LNCAP (cell line): ENCODE data around the gene TMPRSS2.

Experiments
- TF ChIP-seq, protein P1 (sequence below): fragments of 450-650 bp; IDR thresholded peaks from 2 replicates; pipeline ENCODE4 v1.5.1; 2017; ENCODE audit warnings: mild to moderate bottlenecking

TMPRSS2 gene

DNA sequence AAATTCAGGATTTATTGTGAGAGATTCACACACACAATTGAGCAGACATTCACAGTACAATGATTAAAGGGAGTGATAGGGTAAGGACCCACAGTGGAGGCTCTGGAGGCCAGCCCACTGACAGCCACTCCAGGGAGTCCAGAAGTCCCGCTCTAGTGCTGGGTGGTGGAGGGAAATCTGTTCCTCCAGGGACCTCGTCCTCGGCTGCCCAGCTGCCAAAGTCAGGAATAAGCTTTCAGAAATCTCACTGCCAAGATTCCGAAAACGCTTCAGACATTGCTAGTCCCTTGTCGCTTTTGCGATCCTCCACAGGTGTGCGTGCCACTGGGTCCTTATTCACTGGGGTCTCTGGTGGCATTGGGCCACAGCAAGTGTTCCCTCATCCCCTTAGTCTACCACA lies 79.6 kb downstream of the TMPRSS2 start:
- TF ChIP-seq, protein P1, sequence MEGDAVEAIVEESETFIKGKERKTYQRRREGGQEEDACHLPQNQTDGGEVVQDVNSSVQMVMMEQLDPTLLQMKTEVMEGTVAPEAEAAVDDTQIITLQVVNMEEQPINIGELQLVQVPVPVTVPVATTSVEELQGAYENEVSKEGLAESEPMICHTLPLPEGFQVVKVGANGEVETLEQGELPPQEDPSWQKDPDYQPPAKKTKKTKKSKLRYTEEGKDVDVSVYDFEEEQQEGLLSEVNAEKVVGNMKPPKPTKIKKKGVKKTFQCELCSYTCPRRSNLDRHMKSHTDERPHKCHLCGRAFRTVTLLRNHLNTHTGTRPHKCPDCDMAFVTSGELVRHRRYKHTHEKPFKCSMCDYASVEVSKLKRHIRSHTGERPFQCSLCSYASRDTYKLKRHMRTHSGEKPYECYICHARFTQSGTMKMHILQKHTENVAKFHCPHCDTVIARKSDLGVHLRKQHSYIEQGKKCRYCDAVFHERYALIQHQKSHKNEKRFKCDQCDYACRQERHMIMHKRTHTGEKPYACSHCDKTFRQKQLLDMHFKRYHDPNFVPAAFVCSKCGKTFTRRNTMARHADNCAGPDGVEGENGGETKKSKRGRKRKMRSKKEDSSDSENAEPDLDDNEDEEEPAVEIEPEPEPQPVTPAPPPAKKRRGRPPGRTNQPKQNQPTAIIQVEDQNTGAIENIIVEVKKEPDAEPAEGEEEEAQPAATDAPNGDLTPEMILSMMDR, result no peak

DNA sequence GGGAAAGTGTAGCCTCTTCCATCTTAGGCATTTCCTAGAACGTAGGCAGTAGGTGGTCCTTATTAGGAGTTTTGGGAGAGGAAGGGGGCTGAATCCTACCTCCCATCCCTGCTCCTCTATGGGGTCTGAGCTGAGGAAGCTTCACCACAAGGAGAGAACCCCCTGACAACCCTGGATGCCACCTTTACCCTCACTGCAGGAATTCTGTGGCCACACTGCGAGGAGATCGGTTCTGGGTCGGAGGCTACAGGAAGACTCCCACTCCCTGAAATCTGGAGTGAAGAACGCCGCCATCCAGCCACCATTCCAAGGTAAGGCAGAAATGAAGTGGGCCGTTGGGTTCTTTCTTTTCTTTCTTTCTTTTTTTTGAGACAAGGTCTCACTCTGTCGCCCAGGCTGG lies 80.4 kb downstream of the TMPRSS2 start:
- TF ChIP-seq, protein P1, result no peak

DNA sequence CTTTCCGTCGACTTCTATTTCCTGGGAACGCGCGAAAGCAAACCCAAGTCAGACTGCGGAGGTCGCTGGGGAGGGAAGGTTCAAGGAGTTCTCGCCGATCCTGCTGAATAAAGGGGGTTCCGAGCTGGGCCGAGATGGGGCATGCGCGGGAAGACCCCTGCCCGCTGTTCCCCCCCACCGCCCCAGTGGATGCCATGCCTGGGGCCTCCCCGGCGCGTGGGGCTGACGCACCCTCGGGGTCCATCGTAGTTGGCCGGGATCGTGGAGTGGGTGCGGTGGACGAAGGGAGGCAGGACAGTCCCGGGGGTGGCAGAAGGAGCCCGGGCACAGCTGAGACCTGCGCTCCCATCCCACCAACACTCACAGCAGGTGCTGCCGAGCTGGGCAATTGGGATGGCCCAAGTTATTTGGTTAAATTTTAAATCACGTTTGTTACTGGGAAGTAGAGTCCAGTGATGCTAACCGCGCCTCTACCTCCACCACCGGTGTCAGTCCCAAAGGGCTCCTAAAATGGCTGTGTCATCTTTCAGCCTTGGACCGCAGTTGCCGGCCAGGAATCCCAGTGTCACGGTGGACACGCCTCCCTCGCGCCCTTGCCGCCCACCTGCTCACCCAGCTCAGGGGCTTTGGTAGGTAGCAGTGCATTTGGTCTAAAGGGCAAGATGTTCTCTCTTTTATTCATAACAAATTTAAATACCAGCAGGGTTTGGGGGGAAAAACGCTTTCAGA lies 81.1 kb downstream of the TMPRSS2 start:
- TF ChIP-seq, protein P1, result no peak

DNA sequence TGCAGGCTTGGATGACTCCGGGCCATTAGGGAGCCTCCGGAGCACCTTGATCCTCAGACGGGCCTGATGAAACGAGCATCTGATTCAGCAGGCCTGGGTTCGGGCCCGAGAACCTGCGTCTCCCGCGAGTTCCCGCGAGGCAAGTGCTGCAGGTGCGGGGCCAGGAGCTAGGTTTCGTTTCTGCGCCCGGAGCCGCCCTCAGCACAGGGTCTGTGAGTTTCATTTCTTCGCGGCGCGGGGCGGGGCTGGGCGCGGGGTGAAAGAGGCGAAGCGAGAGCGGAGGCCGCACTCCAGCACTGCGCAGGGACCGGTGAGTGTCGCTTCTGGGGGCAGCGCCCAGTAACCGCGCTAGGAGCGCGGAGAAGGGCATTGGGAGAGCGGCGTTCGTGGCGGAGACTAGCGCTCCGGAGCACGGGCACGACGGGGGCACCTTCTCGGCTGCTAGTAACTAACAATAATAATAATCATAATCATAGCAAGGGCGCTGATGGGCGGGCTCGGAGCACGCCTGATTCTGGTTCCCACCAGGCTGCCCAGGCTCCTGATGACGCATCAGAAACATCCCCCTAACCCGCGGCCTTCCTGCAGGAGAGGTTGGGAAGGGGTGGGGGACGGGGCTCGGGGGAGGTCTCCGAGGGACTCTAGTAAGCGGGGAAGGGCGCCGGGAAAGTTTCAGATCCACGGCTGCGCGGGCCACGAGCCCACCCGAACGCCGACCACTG lies 81.8 kb downstream of the TMPRSS2 start, which contains the start of gene MX1:
Gene MX1, plus strand, starts transcription at position 286 of the 722 bp plus-strand sequence. CDS start 5,832 bp downstream, outside the sequence.
- TF ChIP-seq, protein P1, result no peak

DNA sequence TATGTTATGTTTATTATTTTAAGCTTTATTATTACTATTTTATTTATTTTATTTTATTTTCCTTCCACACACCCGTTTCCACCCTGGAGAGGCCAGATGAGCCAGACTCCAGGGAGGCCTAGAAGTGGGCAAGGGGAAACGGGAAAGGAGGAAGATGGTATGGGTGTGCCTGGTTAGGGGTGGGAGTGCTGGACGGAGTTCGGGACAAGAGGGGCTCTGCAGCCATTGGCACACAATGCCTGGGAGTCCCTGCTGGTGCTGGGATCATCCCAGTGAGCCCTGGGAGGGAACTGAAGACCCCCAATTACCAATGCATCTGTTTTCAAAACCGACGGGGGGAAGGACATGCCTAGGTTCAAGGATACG lies 82.4 kb downstream of the TMPRSS2 start:
- TF ChIP-seq, protein P1, result no peak

DNA sequence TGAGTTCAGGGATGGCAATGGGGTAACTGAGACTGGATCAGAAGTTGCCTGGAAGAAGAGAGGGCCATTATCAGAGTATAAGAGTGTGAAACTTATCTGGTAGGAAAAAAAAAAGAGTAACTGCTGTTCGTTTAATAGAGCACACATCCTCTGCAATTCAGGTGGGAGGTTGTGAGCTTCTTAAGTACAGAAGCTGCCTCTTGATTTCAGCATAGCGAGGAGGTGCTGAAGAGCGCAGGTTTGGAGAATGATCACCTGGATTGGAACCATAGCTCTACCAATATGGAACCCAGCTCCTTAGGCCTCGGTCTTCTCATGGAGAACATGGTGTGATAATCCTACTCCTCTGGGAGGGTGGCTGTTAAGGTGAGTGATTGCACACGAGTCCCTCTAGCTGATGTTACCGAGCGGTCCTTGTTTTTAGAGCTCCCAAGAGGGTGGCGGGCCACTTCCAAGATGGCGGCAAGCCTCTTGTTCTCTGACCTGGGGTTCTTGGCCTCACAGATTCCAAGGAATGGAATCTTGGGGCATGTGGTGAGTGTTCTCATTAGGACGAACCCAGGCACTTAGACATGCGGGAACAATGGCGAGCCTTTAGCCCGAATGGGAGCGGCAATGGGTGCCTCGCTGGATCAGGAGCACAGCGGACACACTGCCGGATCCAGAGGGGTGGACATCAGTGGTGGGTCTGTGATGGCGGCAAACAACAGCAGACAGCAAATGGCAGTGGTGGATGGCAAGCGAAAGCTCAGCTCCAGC lies 85.2 kb downstream of the TMPRSS2 start:
- TF ChIP-seq, protein P1, result no peak

DNA sequence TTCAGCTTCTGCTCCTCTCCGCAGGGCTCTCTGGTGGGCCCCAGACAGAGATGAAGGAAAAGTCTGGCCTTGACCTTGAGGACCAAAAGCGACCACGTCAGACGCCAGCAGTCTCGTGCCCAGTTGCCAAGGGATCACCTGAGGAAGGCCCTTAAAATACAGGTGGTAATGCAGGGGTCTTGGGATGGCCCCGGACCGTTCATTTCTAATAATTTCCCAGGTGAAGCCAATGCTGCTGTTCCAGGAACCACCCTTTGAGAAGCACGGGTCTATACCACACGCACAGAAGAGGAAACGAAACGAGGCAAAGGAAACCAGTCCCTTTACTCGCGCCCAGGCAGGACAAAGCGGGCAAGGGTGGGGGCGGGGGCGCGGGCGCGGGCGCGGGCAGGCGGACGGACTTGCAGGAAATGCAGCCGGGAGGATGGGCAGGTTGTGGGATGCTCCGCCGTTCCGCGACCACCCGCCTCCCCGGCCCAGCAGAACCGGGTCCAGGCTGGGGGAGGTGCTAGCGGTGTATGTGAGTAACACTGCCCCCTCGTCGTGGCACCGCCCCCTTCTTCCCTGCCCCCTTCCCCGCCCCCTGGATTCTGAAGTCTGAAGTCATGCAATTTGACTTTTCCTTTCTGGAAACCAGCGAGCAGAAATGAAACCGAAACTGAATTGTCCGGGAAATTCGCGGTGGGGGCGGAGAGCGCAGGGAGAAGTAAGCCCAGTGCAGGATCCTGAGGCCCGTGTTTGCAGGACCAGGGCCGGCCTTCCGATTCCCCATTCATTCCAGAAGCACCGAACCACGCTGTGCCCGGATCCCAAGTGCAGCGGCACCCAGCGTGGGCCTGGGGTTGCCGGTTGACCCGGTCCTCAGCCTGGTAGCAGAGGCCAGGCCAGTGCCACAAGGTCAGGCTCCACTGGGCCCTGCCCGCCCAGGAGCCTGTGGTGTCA lies 87.8 kb downstream of the TMPRSS2 start:
- TF ChIP-seq, protein P1, result no peak
